WTC11 (cell line): Measurements from ENCODE around the gene ITGA11. TPM values are rescaled to one million over a fixed set of nuclear protein-coding genes. Genes with fewer than 3 reads are reported as not detected.

Experiments used
- ATAC-seq: fragments of 200-7000 bp; cut with Tn5 transposase; 2 replicates; pipeline ENCODE4 v1.10.0; 2021; ENCODE audit warnings: mild to moderate bottlenecking, moderate library complexity
- CTCF ChIA-PET: fragments of 300-600 bp; sonication (Branson Sonifier 250); formaldehyde crosslinking; loops from one replicate; lab custom pipeline; 2021; ENCODE audit warnings: antibody characterized with exemption; lab: Charles Lee
- POLR2A ChIA-PET: fragments of 350-600 bp; sonication (Branson Sonifier 250); formaldehyde crosslinking; loops from one replicate; lab custom pipeline; 2021; ENCODE audit warnings: antibody characterized with exemption; lab: Charles Lee
- DNase-seq: peaks from one replicate; pipeline ENCODE4 v3.0.0; 2021; ENCODE audit warnings: low spot score
- H3K27ac Mint-ChIP-seq: 2 replicates; pipeline ENCODE4 v1.8.0; 2021; ENCODE audit warnings: mixed read lengths
- H3K27me3 Mint-ChIP-seq: 2 replicates; pipeline ENCODE4 v1.8.0; 2021; ENCODE audit warnings: low read depth, mild to moderate bottlenecking, moderate library complexity, mixed read lengths
- H3K36me3 Mint-ChIP-seq: 2 replicates; pipeline ENCODE4 v1.8.0; 2021; ENCODE audit warnings: mixed read lengths
- H3K4me1 Mint-ChIP-seq: 2 replicates; pipeline ENCODE4 v1.8.0; 2022; ENCODE audit warnings: mixed read lengths
- H3K4me3 Mint-ChIP-seq: 2 replicates; pipeline ENCODE4 v1.8.0; 2021; ENCODE audit warnings: mild to moderate bottlenecking, moderate library complexity, mixed read lengths
- H3K9me3 Mint-ChIP-seq: 2 replicates; pipeline ENCODE4 v1.8.0; 2021; ENCODE audit warnings: mixed read lengths
- ARID4B ChIP-seq: sonication (generic); formaldehyde crosslinking; IDR thresholded peaks from 2 replicates; pipeline ENCODE4 v1.8.0; 2023; ENCODE audit warnings: missing genetic modification reagents, mild to moderate bottlenecking, borderline replicate concordance
- ATF1 ChIP-seq: sonication (generic); formaldehyde crosslinking; IDR thresholded peaks from 2 replicates; pipeline ENCODE4 v1.8.1; 2023; ENCODE audit warnings: mild to moderate bottlenecking, moderate library complexity, missing genetic modification reagents
- ATF2 ChIP-seq: sonication (generic); formaldehyde crosslinking; IDR thresholded peaks from 2 replicates; pipeline ENCODE4 v1.8.1; 2022; ENCODE audit warnings: low read depth, missing genetic modification reagents, borderline replicate concordance
- E2F1 ChIP-seq: sonication (generic); formaldehyde crosslinking; IDR thresholded peaks from 2 replicates; pipeline ENCODE4 v1.8.0; 2022; ENCODE audit warnings: mild to moderate bottlenecking, missing genetic modification reagents
- FOXK1 ChIP-seq: sonication (generic); formaldehyde crosslinking; IDR thresholded peaks from 2 replicates; pipeline ENCODE4 v1.8.0; 2022; ENCODE audit warnings: mild to moderate bottlenecking, moderate library complexity, missing genetic modification reagents
- FOXP1 ChIP-seq: sonication (generic); formaldehyde crosslinking; IDR thresholded peaks from 2 replicates; pipeline ENCODE4 v1.8.0; 2022; ENCODE audit warnings: missing genetic modification reagents, mild to moderate bottlenecking, moderate library complexity, borderline replicate concordance
- GRHL2 ChIP-seq: fragments of 250-450 bp; sonication (Bioruptor Pico); IDR thresholded peaks from 2 replicates; pipeline ENCODE4 v1.8.0; 2022; ENCODE audit warnings: mild to moderate bottlenecking, moderate library complexity; ENCODE audit not compliant: insufficient replicate concordance, severe bottlenecking
- GTF2I ChIP-seq: fragments of 250-450 bp; sonication (Bioruptor Pico); conservative IDR thresholded peaks from 2 replicates; pipeline ENCODE4 v1.4.0; 2021; ENCODE audit warnings: mild to moderate bottlenecking
- HMGA2 ChIP-seq: fragments of 250-450 bp; sonication (Bioruptor Pico); IDR thresholded peaks from 2 replicates; pipeline ENCODE4 v1.4.0; 2021; ENCODE audit warnings: mild to moderate bottlenecking, moderate library complexity
- IRF2 ChIP-seq: sonication (generic); formaldehyde crosslinking; IDR thresholded peaks from 2 replicates; pipeline ENCODE4 v1.8.0; 2022; ENCODE audit warnings: low read depth, missing genetic modification reagents, borderline replicate concordance
- JAZF1 ChIP-seq: fragments of 250-450 bp; sonication (Bioruptor Pico); IDR thresholded peaks from 2 replicates; pipeline ENCODE4 v1.9.0; 2021; ENCODE audit warnings: moderate library complexity, mild to moderate bottlenecking, inconsistent platforms
- JUN ChIP-seq: sonication (generic); formaldehyde crosslinking; IDR thresholded peaks from 2 replicates; pipeline ENCODE4 v1.8.0; 2023; ENCODE audit warnings: mild to moderate bottlenecking, missing genetic modification reagents
- MLX ChIP-seq: sonication (generic); formaldehyde crosslinking; IDR thresholded peaks from 2 replicates; pipeline ENCODE4 v1.8.1; 2023; ENCODE audit warnings: mild to moderate bottlenecking, missing genetic modification reagents, moderate library complexity
- NFYB ChIP-seq: sonication (generic); formaldehyde crosslinking; conservative IDR thresholded peaks from 2 replicates; pipeline ENCODE4 v1.8.0; 2022; ENCODE audit warnings: low read depth, missing genetic modification reagents
- NR3C1 ChIP-seq: sonication (generic); formaldehyde crosslinking; conservative IDR thresholded peaks from 2 replicates; pipeline ENCODE4 v1.8.1; 2023; ENCODE audit warnings: low read depth, mild to moderate bottlenecking, missing genetic modification reagents
- SOX15 ChIP-seq: fragments of 250-450 bp; sonication (Bioruptor Pico); IDR thresholded peaks from 2 replicates; pipeline ENCODE4 v1.9.0; 2021; ENCODE audit warnings: mild to moderate bottlenecking
- SP1 ChIP-seq: sonication (generic); formaldehyde crosslinking; conservative IDR thresholded peaks from 2 replicates; pipeline ENCODE4 v1.8.1; 2022; ENCODE audit warnings: missing genetic modification reagents
- TEAD4 ChIP-seq: sonication (generic); formaldehyde crosslinking; IDR thresholded peaks from 2 replicates; pipeline ENCODE4 v1.8.0; 2022; ENCODE audit warnings: mild to moderate bottlenecking, missing genetic modification reagents
- USF2 ChIP-seq: sonication (generic); formaldehyde crosslinking; IDR thresholded peaks from 2 replicates; pipeline ENCODE4 v1.8.1; 2023; ENCODE audit warnings: mild to moderate bottlenecking, missing genetic modification reagents, moderate library complexity
- ZMAT4 ChIP-seq: fragments of 250-450 bp; sonication (Bioruptor Pico); IDR thresholded peaks from 2 replicates; pipeline ENCODE4 v1.9.0; 2021; ENCODE audit warnings: mild to moderate bottlenecking
- ZNF121 ChIP-seq: sonication (generic); formaldehyde crosslinking; IDR thresholded peaks from 2 replicates; pipeline ENCODE4 v1.8.0; 2023; ENCODE audit warnings: missing genetic modification reagents
- ZNF232 ChIP-seq: sonication (generic); formaldehyde crosslinking; IDR thresholded peaks from 2 replicates; pipeline ENCODE4 v1.8.0; 2022; ENCODE audit warnings: mild to moderate bottlenecking, missing genetic modification reagents
- ZNF263 ChIP-seq: sonication (generic); formaldehyde crosslinking; IDR thresholded peaks from 2 replicates; pipeline ENCODE4 v1.8.1; 2022; ENCODE audit warnings: low read depth, mild to moderate bottlenecking, moderate library complexity, missing genetic modification reagents
- total RNA-seq: library from RNA; stranded (reverse); gene quantifications from 3 replicates; pipeline ENCODE4 v1.2.3, GENCODE V29; 2021

Gene ITGA11
- total RNA-seq, 1 experiment from 2014 or later: 0.15 TPM

- TF ChIP-seq ARID4B (CRISPR knock-in tag): no peak
- TF ChIP-seq FOXK1 (CRISPR knock-in tag): no peak
- no peak for TF ChIP-seq ATF2 (CRISPR knock-in tag)
- TF ChIP-seq SP1: no peak
- no peak for TF ChIP-seq TEAD4 (CRISPR knock-in tag)
- no peak for TF ChIP-seq ZNF121 (CRISPR knock-in tag)
- TF ChIP-seq USF2 (CRISPR knock-in tag): no peak
- no peak for TF ChIP-seq NFYB (CRISPR knock-in tag)
- no peak for TF ChIP-seq IRF2 (CRISPR knock-in tag)
- no peak for TF ChIP-seq JAZF1 (CRISPR knock-in tag)
- TF ChIP-seq GTF2I (CRISPR knock-in tag): no peak
- TF ChIP-seq NR3C1 (CRISPR knock-in tag): no peak
- TF ChIP-seq FOXP1 (CRISPR knock-in tag): no peak
- Mint-ChIP-seq H3K27me3 (peaks cover 7% of the 10 kb centered on the region), H3K27ac (no peak overlapping the region), H3K4me1 (no peaks in the 10 kb centered on the region), H3K9me3 (peaks cover 37% of the 10 kb centered on the region), H3K4me3 (no peak overlapping the region), H3K36me3 (0 out of 2 replicates have a peak, but pooled peaks cover 5% of the 10 kb centered on the region)
- ChIA-PET CTCF (no interaction called here), POLR2A (no interaction called here)
- no peak for ATAC-seq
- DNase-seq: peak; percentile 3
Measured at GRCh38 chr15:68391121-68391520, 40.8 kb downstream of the ITGA11 start.

GRCh38 chr15:68389936-68390817 lies 41.8 kb downstream of the ITGA11 start:
- ChIA-PET CTCF (interaction anchor here (0.7 to 1.8 kb wide), 13 partner anchors 11 to 148 kb away, joined by 3 to 18 read pairs (median 3); no protein-coding TSS in a partner anchor), POLR2A (no interaction called here)
- H3K4me3 Mint-ChIP-seq: no peak overlapping the region
- no peak overlapping the region for H3K27ac Mint-ChIP-seq
- H3K9me3 Mint-ChIP-seq: peaks cover 32% of the 10 kb centered on the region
- no peaks in the 10 kb centered on the region for H3K4me1 Mint-ChIP-seq
- H3K36me3 Mint-ChIP-seq: 0 out of 2 replicates have a peak, but pooled peaks cover 5% of the 10 kb centered on the region
- ATAC-seq (no peak), DNase-seq (peak; percentile 5)
- TF ChIP-seq SOX15 (CRISPR knock-in tag) (no peak), TEAD4 (CRISPR knock-in tag) (no peak), ZNF232 (no peak), JUN (CRISPR knock-in tag) (no peak), MLX (CRISPR knock-in tag) (no peak), E2F1 (CRISPR knock-in tag) (no peak), ATF1 (CRISPR knock-in tag) (no peak), GRHL2 (CRISPR knock-in tag) (no peak), ZMAT4 (no peak), ZNF263 (CRISPR knock-in tag) (no peak), HMGA2 (no peak), JAZF1 (CRISPR knock-in tag) (no peak)
- peaks cover 7% of the 10 kb centered on the region for H3K27me3 Mint-ChIP-seq
